ENCODE data around the gene BBX.

Gene BBX

GRCh38 chr3:107657971-107658370, 135.2 kb downstream of the BBX start:
- DNase-seq (ENCODE audit: low spot score) = no peak

GRCh38 chr3:107660306-107660976, 137.7 kb downstream of the BBX start:
- DNase-seq (ENCODE audit: low spot score) = peak; percentile 49

GRCh38 chr3:107661447-107662123, 138.8 kb downstream of the BBX start:
- no peak for DNase-seq (ENCODE audit: low spot score)

- DNase-seq (ENCODE audit: low spot score) = no peak
Observed at GRCh38 chr3:107662124-107662507, 139.4 kb downstream of the BBX start.

GRCh38 chr3:107662586-107662985, 139.8 kb downstream of the BBX start:
- no peak for DNase-seq (ENCODE audit: low spot score)

GRCh38 chr3:107663266-107663665, 140.5 kb downstream of the BBX start:
- no peak for DNase-seq (ENCODE audit: low spot score)

- DNase-seq (ENCODE audit: low spot score) = no peak
Observed at GRCh38 chr3:107664614-107665013, 141.9 kb downstream of the BBX start.

GRCh38 chr3:107665351-107665750, 142.6 kb downstream of the BBX start:
- DNase-seq (ENCODE audit: low spot score) = no peak

GRCh38 chr3:107666853-107667252, 144.1 kb downstream of the BBX start:
- DNase-seq (ENCODE audit: low spot score) = no peak

GRCh38 chr3:107668416-107668815, 145.7 kb downstream of the BBX start:
- DNase-seq (ENCODE audit: low spot score) = no peak

GRCh38 chr3:107668963-107669362, 146.2 kb downstream of the BBX start:
- DNase-seq (ENCODE audit: low spot score) = no peak

- no peak for DNase-seq (ENCODE audit: low spot score)
Observed at GRCh38 chr3:107669669-107670068, 146.9 kb downstream of the BBX start.

GRCh38 chr3:107670986-107671385, 148.2 kb downstream of the BBX start:
- no peak for DNase-seq (ENCODE audit: low spot score)

GRCh38 chr3:107674371-107674770, 151.6 kb downstream of the BBX start:
- DNase-seq (ENCODE audit: low spot score) = no peak

- no peak for DNase-seq (ENCODE audit: low spot score)
Observed at GRCh38 chr3:107675233-107675900, 152.6 kb downstream of the BBX start.

- DNase-seq (ENCODE audit: low spot score) = peak; percentile 74
Observed at GRCh38 chr3:107676469-107677309, 153.9 kb downstream of the BBX start.

- no peak for DNase-seq (ENCODE audit: low spot score)
Observed at GRCh38 chr3:107679921-107680320, 157.2 kb downstream of the BBX start.

GRCh38 chr3:107680698-107681097, 157.9 kb downstream of the BBX start:
- no peak for DNase-seq (ENCODE audit: low spot score)

- no peak for DNase-seq (ENCODE audit: low spot score)
Observed at GRCh38 chr3:107681396-107681795, 158.6 kb downstream of the BBX start.

GRCh38 chr3:107682580-107682979, 159.8 kb downstream of the BBX start:
- no peak for DNase-seq (ENCODE audit: low spot score)

- DNase-seq (ENCODE audit: low spot score) = no peak
Observed at GRCh38 chr3:107683447-107683846, 160.7 kb downstream of the BBX start.

GRCh38 chr3:107684431-107684925, 161.7 kb downstream of the BBX start:
- no peak for DNase-seq (ENCODE audit: low spot score)
